BJ (cell line): ENCODE data around the gene ST6GALNAC4. TPM values are rescaled to one million over a fixed set of nuclear protein-coding genes. Genes with fewer than 3 reads are reported as not detected.
"Not testable (repeated sequence)": the region's sequence is repeated elsewhere in the genome, so short reads cannot be mapped to it uniquely, and the experiment has no call there.

ENCODE experiments used
- CTCF ChIA-PET: fragments of 350-600 bp; formaldehyde crosslinking; extraction: SDS; loops from one replicate; lab custom pipeline; 2021; ENCODE audit warnings: antibody characterized with exemption, inconsistent platforms; lab: Yijun Ruan, JAX
- POLR2A ChIA-PET: fragments of 300-600 bp; sonication (Branson Sonifier 250); formaldehyde crosslinking; extraction: SDS; loops from one replicate; lab custom pipeline; 2021; ENCODE audit warnings: antibody characterized with exemption; lab: Charles Lee
- DNase-seq: peaks from one replicate; pipeline ENCODE4 v3.0.0-alpha.2; 2011; ENCODE audit warnings: low read depth
- H3K27me3 ChIP-seq: 2 replicates; pipeline ENCODE4 v1.6.0; 2011; ENCODE audit warnings: low read length; ENCODE audit not compliant: control insufficient read depth, insufficient read depth
- H3K36me3 ChIP-seq: 2 replicates; pipeline ENCODE4 v1.5.1; 2011; ENCODE audit warnings: low read length; ENCODE audit not compliant: control insufficient read depth, insufficient read depth
- H3K4me3 ChIP-seq: 2 replicates; pipeline ENCODE4 v1.5.1; 2011; ENCODE audit warnings: low read depth, mild to moderate bottlenecking, control low read depth, low read length
- CTCF ChIP-seq: IDR thresholded peaks from 2 replicates; pipeline ENCODE4 v1.5.1; 2011; ENCODE audit warnings: low read depth, mild to moderate bottlenecking, control low read depth, inconsistent platforms, low read length, moderate library complexity; ENCODE audit not compliant: insufficient read depth
- polyA plus RNA-seq: library from polyadenylated mRNA; depleted of rRNA; stranded (reverse); fragments of >200 nt; gene quantifications from 2 replicates; pipeline ENCODE4 v1.2.3, GENCODE V29; 2011

ST6GALNAC4 gene
- polyA plus RNA-seq, 1 experiment: 35.5 TPM

GRCh38 chr9:127873886-127874285 is 43.0 kb downstream of the ST6GALNAC4 start:
- DNase-seq: no peak
- Histone ChIP-seq H3K27me3 (no peaks in the 10 kb centered on the region), H3K4me3 (no peak overlapping the region), H3K36me3 (peaks cover 4% of the 10 kb centered on the region; the same call in 1 of the 2 replicates)
- TF ChIP-seq CTCF: no peak
- CTCF ChIA-PET: interaction anchor here (0.7 to 1.6 kb wide), 5 partner anchors 13 to 139 kb away, joined by 3 to 6 read pairs (median 4); partner anchors contain the start of genes ENG and TOR2A
- POLR2A ChIA-PET: no interaction called here

GRCh38 chr9:127873223-127873691 is 43.6 kb downstream of the ST6GALNAC4 start:
- ChIA-PET POLR2A (no interaction called here), CTCF (interaction anchor here (0.7 to 1.6 kb wide), 5 partner anchors 13 to 138 kb away, joined by 3 to 6 read pairs (median 4); partner anchors contain the start of genes ENG and TOR2A)
- no peak for TF ChIP-seq CTCF
- no peak overlapping the region for H3K4me3 ChIP-seq
- DNase-seq: no peak
- H3K36me3 ChIP-seq: peaks cover 5% of the 10 kb centered on the region
- no peaks in the 10 kb centered on the region for H3K27me3 ChIP-seq

DNA sequence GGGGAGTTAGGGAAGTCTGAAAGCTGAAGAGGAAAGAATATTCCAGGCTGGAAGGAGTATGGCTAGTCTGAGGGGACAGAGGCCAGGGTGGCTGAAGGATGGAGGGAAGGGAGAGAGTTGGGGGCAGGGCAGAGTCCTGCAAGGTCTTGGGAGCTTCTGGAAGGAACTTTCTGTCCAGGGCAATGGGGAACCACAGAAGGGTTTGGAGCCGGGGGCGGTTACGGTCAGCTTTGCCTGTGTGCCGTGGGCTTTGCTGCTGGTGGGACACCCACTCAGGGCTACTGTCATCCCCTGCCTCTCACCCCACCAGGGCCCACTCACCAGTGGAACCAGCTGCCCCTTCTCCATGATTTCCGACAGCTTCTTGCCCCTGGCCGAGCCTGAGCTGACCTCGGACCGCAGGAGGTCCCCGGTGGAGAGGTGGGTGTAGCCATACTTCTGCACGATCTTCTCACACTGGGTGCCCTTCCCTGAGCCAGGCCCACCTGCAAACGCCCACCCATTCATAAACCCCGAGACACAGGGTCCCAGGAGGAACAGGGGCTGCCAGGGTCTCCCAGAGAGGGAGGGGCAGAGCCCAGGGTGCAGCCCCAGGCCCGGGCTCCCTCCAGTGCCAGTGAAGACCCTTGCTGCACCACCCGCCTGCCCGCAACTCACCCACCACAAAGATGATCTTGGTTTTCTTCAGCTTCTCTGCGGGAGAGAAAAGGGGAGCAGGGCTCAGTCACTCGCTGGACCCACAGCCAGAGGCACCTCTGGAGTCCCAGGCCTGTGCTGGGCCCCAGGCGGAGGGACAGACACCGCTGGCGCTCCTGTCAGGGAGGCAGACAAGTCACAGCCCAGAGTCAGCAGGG is 44.2 kb downstream of the ST6GALNAC4 start:
- TF ChIP-seq CTCF: no peak
- CTCF ChIA-PET: interaction anchor here (0.8 to 1.6 kb wide), 5 partner anchors 17 to 138 kb away, joined by 3 to 5 read pairs (median 4); partner anchors contain the start of genes ENG and TOR2A
- H3K36me3 ChIP-seq: peaks cover 10% of the 10 kb centered on the region
- H3K27me3 ChIP-seq: no peaks in the 10 kb centered on the region
- POLR2A ChIA-PET: interaction anchor here (0.6 kb wide), 1 partner anchor 490 kb away, joined by 5 read pairs; no protein-coding TSS in a partner anchor
- DNase-seq: no peak
- no peak overlapping the region for H3K4me3 ChIP-seq

DNA sequence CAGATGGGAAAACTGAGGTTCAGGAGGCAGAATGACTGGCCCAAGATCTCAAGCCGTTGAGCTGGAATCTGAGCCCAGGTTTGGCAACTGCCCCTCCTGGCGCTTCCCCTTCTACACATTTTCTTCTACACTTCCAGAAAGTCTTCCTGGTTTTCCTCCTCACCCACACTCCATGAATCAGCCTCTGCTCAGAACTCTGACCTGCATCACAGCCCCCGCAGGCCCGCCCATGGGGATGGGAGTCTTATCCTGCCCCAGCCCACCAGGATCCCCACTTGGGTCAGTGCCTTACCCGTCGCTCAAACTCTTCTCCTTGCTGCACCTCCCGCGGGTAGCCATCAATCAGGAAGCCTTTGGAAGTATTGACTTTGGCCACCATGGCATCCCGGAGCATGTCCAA is 45.3 kb downstream of the ST6GALNAC4 start:
- DNase-seq: no peak
- POLR2A ChIA-PET: no interaction called here
- Histone ChIP-seq H3K4me3 (no peak overlapping the region), H3K27me3 (no peaks in the 10 kb centered on the region), H3K36me3 (peaks cover 14% of the 10 kb centered on the region)
- TF ChIP-seq CTCF: no peak
- CTCF ChIA-PET: interaction anchor here (1.0 to 3.6 kb wide), 5 partner anchors 17 to 136 kb away, joined by 3 to 44 read pairs (median 30); partner anchors contain the start of genes ENG and TOR2A

GRCh38 chr9:127870887-127871286 is 46.0 kb downstream of the ST6GALNAC4 start:
- no peak for DNase-seq

DNA sequence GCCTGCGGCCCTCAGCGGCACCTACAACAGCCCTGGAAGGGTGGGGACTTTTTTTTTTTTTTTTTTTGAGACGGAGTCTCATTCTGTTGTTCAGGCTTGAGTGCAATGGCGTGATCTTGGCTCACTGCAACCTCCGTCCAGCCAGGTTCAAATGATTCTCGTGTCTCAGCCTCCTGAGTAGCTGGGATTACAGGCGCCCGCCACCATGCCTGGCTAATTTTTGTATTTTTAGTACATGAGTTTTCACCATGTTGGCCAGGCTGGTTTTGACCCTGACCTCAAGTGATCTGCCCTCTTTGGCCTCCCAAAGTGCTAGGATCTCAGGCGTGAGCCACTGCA is 46.7 kb downstream of the ST6GALNAC4 start:
- H3K36me3 ChIP-seq: peaks cover 14% of the 10 kb centered on the region
- POLR2A ChIA-PET, DNase-seq, H3K27me3 ChIP-seq, H3K4me3 ChIP-seq: not testable (repeated sequence)
- CTCF ChIA-PET: interaction anchor here (0.8 to 3.6 kb wide), 35 partner anchors 8 to 285 kb away, joined by 3 to 44 read pairs (median 4); partner anchors contain the start of genes AK1, CDK9, ENG and ST6GALNAC4

More at GRCh38 chr9:127870887-127871286, 46.0 kb downstream of the ST6GALNAC4 start:
- no peak overlapping the region for H3K4me3 ChIP-seq
- POLR2A ChIA-PET: no interaction called here
- no peaks in the 10 kb centered on the region for H3K27me3 ChIP-seq
- TF ChIP-seq CTCF: no peak
- peaks cover 14% of the 10 kb centered on the region for H3K36me3 ChIP-seq
- CTCF ChIA-PET: interaction anchor here (0.9 to 3.6 kb wide), 11 partner anchors 10 to 142 kb away, joined by 3 to 44 read pairs (median 17); partner anchors contain the start of genes ENG and TOR2A
